ENCODE data around the gene MEI1.
A peak's percentile ranks its signal among the peaks of the same experiment; 100 is the strongest.
"Not testable (repeated sequence)": the region's sequence is repeated elsewhere in the genome, so short reads cannot be mapped to it uniquely, and the experiment has no call there.

Gene MEI1

GRCh38 chr22:41820447-41820846 is 121.1 kb downstream of the MEI1 start:
- DNase-seq (ENCODE audit: low read depth in 2 of 2): no peak

GRCh38 chr22:41821471-41822316 is 122.4 kb downstream of the MEI1 start:
- DNase-seq (ENCODE audit: low read depth in 2 of 2): no peak

DNA sequence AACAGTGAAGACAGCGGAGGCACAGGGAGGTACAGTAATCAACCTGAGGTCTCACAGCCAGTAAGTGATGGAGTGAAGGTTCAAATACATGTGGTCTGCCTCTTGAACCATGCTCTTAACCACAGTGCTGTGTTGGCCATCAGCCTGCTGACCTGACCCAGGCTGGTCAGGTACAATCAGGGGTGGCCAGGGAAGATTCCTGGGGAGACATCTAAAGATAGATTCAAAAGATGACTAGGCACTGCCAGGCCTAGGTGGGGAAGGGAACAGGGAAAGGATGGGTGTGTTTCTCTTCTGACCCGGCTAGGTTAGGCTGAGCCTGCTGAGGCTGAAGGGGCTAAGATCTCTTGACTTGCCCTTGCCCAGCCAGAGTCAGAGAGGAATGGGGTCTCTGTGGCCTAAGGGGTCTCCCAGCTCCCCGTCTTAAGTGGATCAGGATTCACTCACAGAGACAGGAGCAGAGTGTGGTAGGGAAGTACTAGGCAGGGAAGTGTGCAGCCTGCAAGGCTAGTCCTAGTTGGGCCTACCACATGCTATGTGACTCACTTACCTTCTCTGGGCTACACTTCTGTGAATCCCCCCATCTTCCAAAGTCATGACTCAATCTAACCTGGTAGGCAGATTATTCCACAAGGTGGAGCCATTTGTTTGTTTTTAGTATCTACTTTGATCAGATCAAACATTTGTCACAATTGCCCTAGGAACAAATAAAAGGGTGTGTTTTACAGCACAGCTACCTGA is 123.2 kb downstream of the MEI1 start:
- no peak for DNase-seq (ENCODE audit: low read depth in 2 of 2)

GRCh38 chr22:41823797-41824196 is 124.5 kb downstream of the MEI1 start:
- DNase-seq (ENCODE audit: low read depth in 2 of 2): no peak

DNA sequence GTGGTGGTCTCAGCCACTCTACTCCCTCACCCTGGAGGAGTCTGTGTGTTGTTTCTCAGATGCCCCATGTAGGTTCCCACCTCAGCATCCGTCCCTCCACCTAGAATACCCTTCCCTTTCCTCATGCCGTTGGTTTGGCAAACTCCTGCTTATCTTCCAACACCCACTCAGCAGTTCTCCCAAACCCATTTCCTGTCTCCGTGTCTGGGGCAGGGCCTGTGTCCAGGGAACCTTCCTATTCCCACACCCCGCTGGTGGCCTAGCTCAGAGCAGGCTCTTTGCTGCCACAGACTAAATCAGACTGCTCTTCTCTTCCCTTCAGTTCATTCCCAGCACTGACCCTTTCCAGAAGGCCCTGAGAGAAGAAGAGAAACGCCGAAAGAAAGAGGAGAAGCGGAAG is 126.1 kb downstream of the MEI1 start:
- no peak for DNase-seq (ENCODE audit: low read depth in 2 of 2)

- no peak for DNase-seq (ENCODE audit: low read depth in 2 of 2)
Measured at GRCh38 chr22:41826021-41826420, 126.7 kb downstream of the MEI1 start.

DNA sequence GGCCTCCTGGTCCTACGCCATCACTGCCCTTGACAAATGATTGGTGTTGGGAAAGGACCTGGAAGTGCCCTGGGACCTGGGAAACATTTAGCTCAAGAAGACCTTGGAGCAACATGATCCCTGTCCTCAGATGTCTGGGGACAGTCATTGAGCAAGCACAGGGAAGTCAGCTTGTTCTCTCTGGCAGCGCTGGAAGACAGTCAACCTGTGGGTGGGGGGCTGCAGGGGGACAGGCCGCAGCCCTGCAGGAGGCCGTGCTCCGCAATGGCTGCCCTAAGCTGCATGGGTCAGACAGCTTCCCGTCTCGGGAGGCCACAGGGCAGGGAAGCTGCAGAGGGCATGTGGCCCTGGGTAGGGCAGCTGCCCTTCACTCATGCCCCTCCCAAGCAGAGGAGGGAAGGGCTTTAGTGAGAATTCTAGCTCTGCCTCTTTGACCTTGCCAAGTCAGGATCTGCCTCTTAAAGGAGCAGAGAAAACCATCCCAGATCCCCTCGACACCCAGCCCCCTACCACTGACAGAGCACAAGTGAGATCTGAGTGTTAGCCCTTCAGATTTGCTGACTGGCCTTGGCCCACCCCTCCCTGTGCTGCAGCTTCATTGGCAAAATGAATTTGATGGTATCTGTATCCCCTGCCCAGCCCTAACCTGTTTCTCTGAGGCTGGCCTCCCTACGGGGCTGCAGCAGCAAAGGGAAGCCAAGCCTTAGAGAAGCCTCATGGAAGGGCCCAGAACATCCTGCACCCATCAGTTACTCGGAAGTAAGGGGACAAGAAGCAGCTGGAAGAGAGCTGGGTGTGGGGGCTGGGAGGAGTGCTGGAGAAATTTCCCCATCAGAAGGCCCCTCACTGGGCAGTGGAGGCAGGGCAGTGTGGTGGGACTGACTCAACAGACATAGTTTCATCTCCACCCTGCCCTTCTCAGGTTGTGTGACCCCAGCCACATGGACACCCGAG is 127.4 kb downstream of the MEI1 start:
- DNase-seq (ENCODE audit: low read depth in 2 of 2): no peak

- no peak for DNase-seq (ENCODE audit: low read depth in 2 of 2)
Measured at GRCh38 chr22:41827671-41828070, 128.4 kb downstream of the MEI1 start.

GRCh38 chr22:41828516-41828915 is 129.2 kb downstream of the MEI1 start:
- no peak for DNase-seq (ENCODE audit: low read depth in 2 of 2)

DNA sequence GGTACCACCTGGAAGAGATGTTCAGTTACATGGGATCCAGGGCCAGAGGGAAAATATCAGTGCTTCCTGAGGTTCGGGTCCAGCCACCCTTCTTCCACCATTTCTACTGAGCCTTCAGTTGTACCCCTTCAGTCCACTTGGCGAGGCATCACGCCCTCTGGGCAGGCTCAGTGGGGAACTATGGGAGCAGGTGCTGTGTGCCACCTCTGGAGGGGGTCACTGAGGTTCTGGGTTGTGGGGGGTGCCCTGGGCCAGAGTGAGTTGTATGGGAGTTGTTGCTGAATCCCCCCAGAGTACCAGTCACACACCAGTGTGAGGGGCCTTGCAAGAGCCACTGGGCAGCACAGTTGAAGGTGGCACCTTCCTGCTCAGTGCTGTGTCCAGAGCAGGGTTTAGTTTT is 130.9 kb downstream of the MEI1 start:
- no peak for DNase-seq (ENCODE audit: low read depth in 2 of 2)

DNA sequence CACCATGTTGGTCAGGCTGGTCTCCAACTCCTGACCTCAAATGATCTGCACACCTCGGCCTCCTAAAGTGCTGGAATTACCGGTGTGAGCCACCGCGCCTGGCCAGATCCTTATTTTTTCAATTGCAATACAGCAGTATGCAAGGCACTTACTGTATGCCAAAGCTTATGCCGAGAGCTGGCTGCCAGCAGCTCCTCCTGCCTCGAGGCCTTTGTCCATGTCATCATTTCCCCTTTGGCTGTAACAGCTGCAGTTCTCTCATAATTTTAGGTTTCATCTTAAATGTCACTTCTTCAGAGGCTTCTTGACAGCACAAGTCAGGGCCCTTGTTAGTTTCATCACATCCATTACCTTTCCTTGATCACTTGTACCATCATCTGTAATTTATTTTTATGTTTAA is 132.1 kb downstream of the MEI1 start:
- DNase-seq (ENCODE audit: low read depth in 2 of 2): no peak

- no peak for DNase-seq (ENCODE audit: low read depth in 2 of 2)
Measured at GRCh38 chr22:41831828-41832552, 132.7 kb downstream of the MEI1 start.

- DNase-seq (ENCODE audit: low read depth in 2 of 2): peak; percentile 98 to 99
Measured at GRCh38 chr22:41832553-41833368, 133.5 kb downstream of the MEI1 start, which contains the start of gene SREBF2. TSS of gene SREBF2 (plus strand) at chr22:41833105. CDS start at chr22:41833271, 166 bp downstream.

GRCh38 chr22:41833369-41834004 is 134.2 kb downstream of the MEI1 start:
- peak; percentile 37 to 39 for DNase-seq (ENCODE audit: low read depth in 2 of 2)

DNA sequence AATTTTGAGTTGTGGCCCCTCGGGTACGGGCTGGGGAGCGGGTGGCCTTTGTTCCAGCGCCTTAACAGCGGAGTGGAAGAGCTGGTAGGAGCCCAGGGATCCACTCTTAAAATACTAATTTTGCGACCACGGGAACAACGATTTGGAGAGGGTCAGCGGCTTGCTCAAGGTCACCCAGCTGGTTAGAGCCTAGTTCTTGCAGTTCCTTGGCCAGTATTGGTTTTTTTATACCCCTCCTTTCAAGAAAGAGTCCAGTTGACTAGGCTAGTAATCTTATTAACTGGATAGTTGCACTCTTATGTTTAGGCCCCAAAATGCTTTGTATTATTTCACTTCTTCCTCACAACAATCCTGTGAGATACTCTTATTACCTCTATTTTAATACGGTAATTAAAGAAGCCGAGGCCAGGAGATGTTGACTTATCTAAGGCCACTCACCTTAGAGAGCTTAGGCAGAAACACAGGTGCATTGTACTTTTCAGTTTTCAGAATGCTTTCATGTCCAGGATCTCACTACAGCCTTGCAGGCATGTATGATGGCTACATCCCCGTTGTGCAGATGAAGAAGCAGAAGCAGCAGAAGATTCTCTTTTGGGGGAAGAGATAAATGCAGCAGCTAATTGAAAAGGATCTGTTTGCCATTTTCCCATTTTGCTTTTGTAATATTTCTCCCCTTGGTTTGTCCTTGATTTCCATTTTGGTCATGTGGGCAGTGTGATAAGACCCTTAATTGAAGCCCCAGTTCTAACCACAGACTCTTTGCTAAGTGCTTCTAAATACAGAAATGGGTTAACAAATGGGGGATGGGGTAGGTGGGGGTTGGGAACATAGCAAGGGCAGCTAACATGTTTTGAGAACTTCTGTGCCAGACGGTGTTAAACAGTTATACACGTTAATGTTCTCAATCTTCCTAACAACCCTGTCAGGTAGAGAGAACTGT is 135.0 kb downstream of the MEI1 start:
- no peak for DNase-seq (ENCODE audit: low read depth in 2 of 2)

DNA sequence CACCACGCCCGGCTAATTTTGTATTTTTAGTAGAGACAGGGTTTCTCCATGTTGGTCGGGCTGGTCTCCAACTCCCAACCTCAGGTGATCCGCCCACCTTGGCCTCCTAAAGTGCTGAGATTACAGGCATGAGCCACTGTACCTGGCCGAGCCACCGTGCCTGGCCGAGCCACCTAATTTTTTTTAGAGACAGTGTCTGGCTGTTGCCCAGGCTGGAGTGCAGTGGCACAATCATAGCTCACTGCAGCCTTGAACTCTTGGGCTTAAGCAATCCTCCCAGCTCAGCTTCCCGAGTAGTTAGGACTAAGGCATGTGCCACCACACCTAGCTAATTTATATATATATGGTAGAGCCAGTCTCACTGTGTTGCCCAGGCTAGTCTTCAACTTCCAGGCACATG is 136.2 kb downstream of the MEI1 start:
- not testable (repeated sequence) for DNase-seq (ENCODE audit: low read depth in 2 of 2)

DNA sequence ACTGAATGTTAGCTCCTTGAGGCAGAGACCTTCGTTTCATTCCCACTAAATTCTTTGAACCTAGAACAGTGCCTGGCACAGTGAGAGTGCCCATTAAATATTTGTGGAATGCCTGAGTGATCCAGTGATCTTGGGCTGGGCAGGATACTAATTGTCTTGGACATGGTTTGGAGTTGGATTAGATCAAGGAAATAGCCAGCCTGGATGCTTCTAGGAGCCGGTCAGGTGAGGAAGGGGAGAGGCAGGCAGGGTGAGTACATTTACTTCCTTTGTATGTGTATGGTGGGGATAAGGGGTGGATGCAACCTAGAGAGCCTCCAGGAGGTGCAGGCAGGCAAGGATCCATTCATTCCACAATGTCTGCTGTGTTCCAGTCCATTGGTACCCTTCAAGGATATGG is 137.2 kb downstream of the MEI1 start:
- no peak for DNase-seq (ENCODE audit: low read depth in 2 of 2)

DNA sequence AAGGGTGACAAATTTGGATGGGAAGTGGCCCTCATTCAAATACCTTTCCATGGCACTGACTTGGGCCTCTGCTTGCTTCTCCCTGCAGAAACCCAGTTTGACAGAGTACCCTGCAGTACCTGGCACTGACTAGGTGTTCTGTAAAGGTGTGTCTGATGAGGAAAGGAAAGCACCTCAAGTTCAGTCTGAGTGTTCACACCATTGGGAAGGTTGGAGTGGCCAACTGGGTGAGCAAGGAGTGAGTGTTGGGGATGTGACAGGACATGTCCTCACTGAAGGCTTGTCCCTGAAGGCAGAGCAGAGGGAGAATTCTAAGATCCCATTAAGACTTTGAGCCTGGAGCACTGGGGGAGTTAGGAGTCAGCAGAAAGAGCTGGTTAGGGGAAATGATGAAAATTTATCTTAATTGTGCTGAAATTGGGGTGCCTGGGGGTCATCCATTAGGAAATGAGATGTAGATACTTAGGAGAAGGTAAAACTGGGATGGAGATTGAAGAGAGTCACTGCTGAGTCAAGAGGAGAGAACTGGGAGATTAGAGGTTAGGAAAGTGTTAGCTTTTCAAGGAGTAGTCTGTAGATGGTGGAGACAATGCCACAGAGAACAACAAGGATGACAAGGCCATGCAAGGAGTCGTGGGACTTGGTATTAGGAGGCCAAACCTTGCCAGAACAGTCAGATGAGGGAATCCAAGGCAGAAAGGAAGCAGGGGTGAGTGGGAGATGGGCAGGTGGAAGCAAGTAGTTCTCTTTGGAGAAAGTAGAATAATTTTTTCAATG is 139.7 kb downstream of the MEI1 start:
- no peak for DNase-seq (ENCODE audit: low read depth in 2 of 2)
